PC-3 (cell line): ENCODE measurements around the gene BHLHA9. TPM values are rescaled to one million over a fixed set of nuclear protein-coding genes. Genes with fewer than 3 reads are reported as not detected.

Experiments used
- ATAC-seq: fragments of 200-7000 bp; cut with Tn5 transposase; 2 replicates; pipeline ENCODE4 v1.9.1; 2020; ENCODE audit warnings: mild to moderate bottlenecking, moderate library complexity
- BruUV-seq: library from RNA; stranded (reverse); fragments of 400-500 nt; replicated peaks from 2 replicates; lab custom pipeline; 2021; lab: Mats Ljungman, UMichigan
- CTCF ChIA-PET: fragments of 300-600 bp; sonication (Branson Sonifier 250); formaldehyde crosslinking; loops from one replicate; lab custom pipeline; 2022; ENCODE audit warnings: antibody characterized with exemption; lab: Charles Lee
- POLR2A ChIA-PET: fragments of 300-600 bp; sonication (Branson Sonifier 250); formaldehyde crosslinking; loops from one replicate; lab custom pipeline; 2022; ENCODE audit warnings: antibody characterized with exemption; ENCODE audit not compliant: unreplicated experiment; lab: Charles Lee
- DNase-seq: peaks from one replicate; pipeline ENCODE4 v3.0.0-alpha.2; 2015
- H2AFZ ChIP-seq: fragments of 300-600 bp; sonication (generic); 2 replicates; pipeline ENCODE4 v1.6.0; 2016; ENCODE audit warnings: antibody characterized with exemption, low read length
- H3F3A ChIP-seq: fragments of 300-600 bp; sonication (generic); one replicate; pipeline ENCODE4 v1.6.0; 2017; ENCODE audit warnings: antibody characterized with exemption, low read length, control low read depth, mild to moderate bottlenecking; ENCODE audit not compliant: unreplicated experiment
- H3K27ac ChIP-seq: fragments of 300-600 bp; sonication (generic); 2 replicates; pipeline ENCODE4 v1.5.1; 2016; ENCODE audit warnings: mild to moderate bottlenecking, low read length
- H3K27me3 ChIP-seq: fragments of 300-600 bp; sonication (generic); 2 replicates; pipeline ENCODE4 v1.6.1; 2016; ENCODE audit warnings: low read length, mixed read lengths
- H3K36me3 ChIP-seq: fragments of 300-600 bp; sonication (generic); 2 replicates; pipeline ENCODE4 v1.6.1; 2016; ENCODE audit warnings: low read depth, mixed run types, low read length, mixed read lengths
- H3K4me1 ChIP-seq: fragments of 300-600 bp; sonication (generic); 2 replicates; pipeline ENCODE4 v1.5.1; 2016; ENCODE audit warnings: low read length; ENCODE audit not compliant: insufficient read depth
- H3K4me2 ChIP-seq: fragments of 300-600 bp; sonication (generic); 2 replicates; pipeline ENCODE4 v1.6.0; 2016; ENCODE audit warnings: low read length
- H3K4me3 ChIP-seq: fragments of 300-600 bp; sonication (generic); 2 replicates; pipeline ENCODE4 v1.5.1; 2016; ENCODE audit warnings: mild to moderate bottlenecking, low read length, mixed read lengths
- H3K79me2 ChIP-seq: fragments of 300-600 bp; sonication (generic); 2 replicates; pipeline ENCODE4 v1.6.1; 2017; ENCODE audit warnings: low read length, mixed read lengths
- H3K9ac ChIP-seq: fragments of 300-600 bp; sonication (generic); 2 replicates; pipeline ENCODE4 v1.6.0; 2016; ENCODE audit warnings: mild to moderate bottlenecking, low read length
- H3K9me2 ChIP-seq: fragments of 300-600 bp; sonication (generic); replicated peaks from 2 replicates; pipeline ENCODE4 v1.6.1; 2016; ENCODE audit warnings: mixed run types, low read length, mixed read lengths
- H3K9me3 ChIP-seq: fragments of 300-600 bp; sonication (generic); 2 replicates; pipeline ENCODE4 v1.6.1; 2016; ENCODE audit warnings: low read length, mixed read lengths
- H4K20me1 ChIP-seq: fragments of 300-600 bp; sonication (generic); 2 replicates; pipeline ENCODE4 v1.6.1; 2016; ENCODE audit warnings: low read length, mixed read lengths
- EZH2 ChIP-seq: fragments of 300-600 bp; sonication (generic); IDR thresholded peaks from one replicate; pipeline ENCODE4 v1.6.1; 2017; ENCODE audit warnings: antibody characterized with exemption, mild to moderate bottlenecking, low read length; ENCODE audit not compliant: unreplicated experiment
- EZH2phosphoT487 ChIP-seq: fragments of 300-600 bp; sonication (generic); IDR thresholded peaks from 2 replicates; pipeline ENCODE4 v1.6.1; 2018; ENCODE audit warnings: mild to moderate bottlenecking, antibody characterized with exemption, low read length, borderline replicate concordance
- intact Hi-C: fragments of 100-400 bp; cut with micrococcal nuclease; formaldehyde crosslinking; loops from 2 replicates; pipeline ENCODE4 v1.9.0; 2023
- total RNA-seq: library from RNA; depleted of rRNA; stranded (reverse); fragments of >200 nt; gene quantifications from 2 replicates; pipeline ENCODE4 v1.2.3, GENCODE V29; 2014
- TF ChIP-seq, protein P1 (sequence below): fragments of 300-600 bp; sonication (generic); conservative IDR thresholded peaks from 2 replicates; pipeline ENCODE4 v1.5.1; 2017; ENCODE audit warnings: antibody characterized with exemption, low read depth, mild to moderate bottlenecking, low read length

BHLHA9 gene
- total RNA-seq, 1 experiment from 2014 or later: not detected

DNA sequence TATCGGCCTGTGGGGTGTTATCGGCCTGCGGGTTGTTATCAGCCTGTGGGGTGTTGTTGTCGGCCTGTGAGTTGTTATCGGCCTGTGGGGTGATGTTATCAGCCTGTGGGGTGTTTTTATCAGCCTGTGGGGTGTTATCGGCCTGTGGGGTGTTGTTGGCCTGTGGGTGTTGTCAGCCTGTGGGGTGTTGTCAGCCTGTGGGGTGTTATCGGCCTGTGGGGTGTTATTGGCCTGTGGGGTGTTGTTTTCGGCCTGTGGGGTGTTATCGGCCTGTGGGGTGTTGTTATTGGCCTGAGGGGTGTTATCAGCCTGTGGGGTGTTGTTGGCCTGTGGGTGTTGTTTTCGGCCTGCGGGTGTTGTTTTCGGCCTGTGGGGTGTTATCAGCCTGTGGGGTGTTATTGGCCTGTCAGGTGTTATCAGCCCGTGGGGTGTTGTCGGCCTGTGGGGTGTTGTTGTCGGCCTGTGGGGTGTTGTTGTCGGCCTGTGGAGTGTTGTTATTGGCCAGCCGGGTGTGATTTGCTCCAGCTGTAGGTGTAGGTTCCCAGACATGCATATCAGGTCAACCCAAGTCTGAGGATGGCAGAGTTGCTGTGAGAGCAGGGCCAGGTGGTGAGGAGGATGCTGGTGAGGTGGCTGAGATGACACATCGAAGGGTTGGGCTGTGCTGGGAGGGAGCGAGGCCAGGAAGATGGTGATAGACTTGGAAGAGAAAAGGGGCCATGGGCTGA is 16.3 kb downstream of the BHLHA9 start:
- intact Hi-C loops: no loop called here

DNA sequence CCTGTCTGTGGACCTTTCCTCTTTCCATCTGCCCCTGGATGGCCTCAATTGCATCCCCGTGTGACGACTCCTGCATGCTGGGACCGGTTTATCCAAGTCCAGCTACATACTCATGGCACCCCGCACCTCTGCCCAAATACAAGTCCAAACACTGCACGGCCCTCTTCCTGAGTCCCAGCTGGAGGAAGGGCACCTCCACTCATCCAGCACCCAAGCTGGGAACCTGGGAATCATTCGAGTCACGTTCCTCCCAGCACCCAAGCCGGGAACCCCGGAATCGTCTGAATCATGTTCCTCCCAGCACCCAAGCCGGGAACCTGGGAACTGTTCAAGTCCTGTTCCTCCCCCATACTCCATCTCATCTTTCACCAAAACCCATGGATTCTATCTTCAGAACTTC is 19.5 kb downstream of the BHLHA9 start:
- no peak overlapping the region for H3K4me3 ChIP-seq
- no peak for ATAC-seq
- no peaks in the 10 kb centered on the region for H3K79me2 ChIP-seq
- H3K27ac ChIP-seq: no peak overlapping the region
- intact Hi-C loops: no loop called here
- H2AFZ ChIP-seq: no peak overlapping the region
- H3K4me1 ChIP-seq: no peaks in the 10 kb centered on the region
- no peaks in the 10 kb centered on the region for H3K9me2 ChIP-seq
- H3K27me3 ChIP-seq: no peaks in the 10 kb centered on the region
- no peaks in the 10 kb centered on the region for H3K36me3 ChIP-seq
- ChIA-PET POLR2A (no interaction called here), CTCF (no interaction called here)
- H3K9ac ChIP-seq: no peak overlapping the region
- no peaks in the 10 kb centered on the region for H4K20me1 ChIP-seq
- TF ChIP-seq, protein P1, sequence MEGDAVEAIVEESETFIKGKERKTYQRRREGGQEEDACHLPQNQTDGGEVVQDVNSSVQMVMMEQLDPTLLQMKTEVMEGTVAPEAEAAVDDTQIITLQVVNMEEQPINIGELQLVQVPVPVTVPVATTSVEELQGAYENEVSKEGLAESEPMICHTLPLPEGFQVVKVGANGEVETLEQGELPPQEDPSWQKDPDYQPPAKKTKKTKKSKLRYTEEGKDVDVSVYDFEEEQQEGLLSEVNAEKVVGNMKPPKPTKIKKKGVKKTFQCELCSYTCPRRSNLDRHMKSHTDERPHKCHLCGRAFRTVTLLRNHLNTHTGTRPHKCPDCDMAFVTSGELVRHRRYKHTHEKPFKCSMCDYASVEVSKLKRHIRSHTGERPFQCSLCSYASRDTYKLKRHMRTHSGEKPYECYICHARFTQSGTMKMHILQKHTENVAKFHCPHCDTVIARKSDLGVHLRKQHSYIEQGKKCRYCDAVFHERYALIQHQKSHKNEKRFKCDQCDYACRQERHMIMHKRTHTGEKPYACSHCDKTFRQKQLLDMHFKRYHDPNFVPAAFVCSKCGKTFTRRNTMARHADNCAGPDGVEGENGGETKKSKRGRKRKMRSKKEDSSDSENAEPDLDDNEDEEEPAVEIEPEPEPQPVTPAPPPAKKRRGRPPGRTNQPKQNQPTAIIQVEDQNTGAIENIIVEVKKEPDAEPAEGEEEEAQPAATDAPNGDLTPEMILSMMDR: no peak
- TF ChIP-seq EZH2 (no peak), EZH2phosphoT487 (no peak)
- DNase-seq: no peak
- no TSS peak for BruUV-seq
- no peaks in the 10 kb centered on the region for H3F3A ChIP-seq
- H3K4me2 ChIP-seq: no peak overlapping the region
- no peaks in the 10 kb centered on the region for H3K9me3 ChIP-seq

More for the DNA sequence above, 16.3 kb downstream of the BHLHA9 start:
- ChIA-PET CTCF (no interaction called here), POLR2A (no interaction called here)
- H3K4me1 ChIP-seq: no peaks in the 10 kb centered on the region
- ATAC-seq (no peak), DNase-seq (no peak)
- no peaks in the 10 kb centered on the region for H3K27me3 ChIP-seq
- H3K9me3 ChIP-seq: no peaks in the 10 kb centered on the region
- no peaks in the 10 kb centered on the region for H4K20me1 ChIP-seq
- H3K27ac ChIP-seq: no peak overlapping the region
- H3K36me3 ChIP-seq: no peaks in the 10 kb centered on the region
- no peak overlapping the region for H3K4me3 ChIP-seq
- no peaks in the 10 kb centered on the region for H3K79me2 ChIP-seq
- no peaks in the 10 kb centered on the region for H3F3A ChIP-seq
- no TSS peak for BruUV-seq
- no peaks in the 10 kb centered on the region for H3K9me2 ChIP-seq
- H2AFZ ChIP-seq: no peak overlapping the region
- no peak overlapping the region for H3K4me2 ChIP-seq
- H3K9ac ChIP-seq: no peak overlapping the region
- no peak for TF ChIP-seq EZH2
- TF ChIP-seq EZH2phosphoT487: no peak
- TF ChIP-seq, protein P1: no peak

DNA sequence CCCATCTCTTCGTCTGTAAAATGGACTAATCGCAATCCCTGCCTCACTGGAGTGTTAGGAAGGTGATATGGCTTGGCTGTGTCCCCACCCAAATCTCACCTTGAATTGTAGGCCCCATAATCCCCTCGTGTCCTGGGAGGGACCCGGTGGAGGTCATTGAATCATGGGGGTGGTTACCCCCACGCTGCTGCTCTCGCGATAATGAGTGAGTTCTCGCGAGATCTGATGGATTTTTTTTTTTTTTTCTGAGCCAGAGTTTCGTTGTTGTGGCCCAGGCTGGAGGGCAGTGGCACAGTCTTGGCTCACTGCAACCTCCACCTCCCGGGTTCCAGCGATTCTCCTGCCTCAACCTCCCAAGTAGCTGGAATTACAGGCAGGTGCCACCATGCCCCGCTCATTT is 20.4 kb downstream of the BHLHA9 start:
- CTCF ChIA-PET: no interaction called here
- TF ChIP-seq, protein P1: no peak
- no peak for TF ChIP-seq EZH2
- no peak for TF ChIP-seq EZH2phosphoT487
- intact Hi-C loops: no loop called here

More for the DNA sequence above, 20.4 kb downstream of the BHLHA9 start:
- no peaks in the 10 kb centered on the region for H3K9me3 ChIP-seq
- H4K20me1 ChIP-seq: no peaks in the 10 kb centered on the region
- POLR2A ChIA-PET: no interaction called here
- H3K36me3 ChIP-seq: no peaks in the 10 kb centered on the region
- no peaks in the 10 kb centered on the region for H3F3A ChIP-seq
- H3K4me3 ChIP-seq: no peak overlapping the region
- no peaks in the 10 kb centered on the region for H3K4me1 ChIP-seq
- no peaks in the 10 kb centered on the region for H3K27me3 ChIP-seq
- DNase-seq (no peak), ATAC-seq (no peak)
- BruUV-seq: no TSS peak
- no peaks in the 10 kb centered on the region for H3K9me2 ChIP-seq
- no peaks in the 10 kb centered on the region for H3K79me2 ChIP-seq
- no peak overlapping the region for H3K27ac ChIP-seq
- no peak overlapping the region for H2AFZ ChIP-seq
- H3K4me2 ChIP-seq: no peak overlapping the region
- H3K9ac ChIP-seq: no peak overlapping the region
